HG03095 (cell line): ENCODE data around the gene NBAS.

ENCODE experiments used
- ATAC-seq: cut with Tn5 transposase; IDR thresholded peaks from one replicate; pipeline ENCODE4 v1.9.1; 2021; ENCODE audit warnings: moderate library complexity; ENCODE audit not compliant: unreplicated experiment

The NBAS gene

DNA sequence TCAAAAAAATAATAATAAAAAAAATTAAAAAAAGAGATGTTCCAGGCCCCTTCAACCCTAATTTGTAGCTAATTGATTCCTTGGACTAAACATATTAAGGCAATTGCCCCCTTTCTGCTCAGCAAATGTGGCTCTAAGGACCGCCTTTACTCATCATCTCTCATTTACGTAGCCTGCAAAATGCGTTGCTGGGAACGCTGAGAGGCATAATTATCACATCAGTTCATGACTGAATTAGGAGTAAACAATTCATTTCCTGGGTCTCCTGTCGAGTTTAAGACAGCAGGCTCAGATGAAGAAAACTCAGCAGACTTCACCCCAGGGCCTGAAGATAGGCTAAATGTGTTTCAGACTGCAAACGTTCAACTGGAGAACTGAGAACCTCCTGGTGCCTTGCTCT lies 413.5 kb downstream of the NBAS start:
- no peak for ATAC-seq

GRCh38 chr2:15146960-15147359 lies 414.2 kb downstream of the NBAS start:
- ATAC-seq: no peak

- ATAC-seq: no peak
Measured at GRCh38 chr2:15145919-15146318, 415.2 kb downstream of the NBAS start.

GRCh38 chr2:15145046-15145817 lies 415.9 kb downstream of the NBAS start:
- ATAC-seq: no peak

DNA sequence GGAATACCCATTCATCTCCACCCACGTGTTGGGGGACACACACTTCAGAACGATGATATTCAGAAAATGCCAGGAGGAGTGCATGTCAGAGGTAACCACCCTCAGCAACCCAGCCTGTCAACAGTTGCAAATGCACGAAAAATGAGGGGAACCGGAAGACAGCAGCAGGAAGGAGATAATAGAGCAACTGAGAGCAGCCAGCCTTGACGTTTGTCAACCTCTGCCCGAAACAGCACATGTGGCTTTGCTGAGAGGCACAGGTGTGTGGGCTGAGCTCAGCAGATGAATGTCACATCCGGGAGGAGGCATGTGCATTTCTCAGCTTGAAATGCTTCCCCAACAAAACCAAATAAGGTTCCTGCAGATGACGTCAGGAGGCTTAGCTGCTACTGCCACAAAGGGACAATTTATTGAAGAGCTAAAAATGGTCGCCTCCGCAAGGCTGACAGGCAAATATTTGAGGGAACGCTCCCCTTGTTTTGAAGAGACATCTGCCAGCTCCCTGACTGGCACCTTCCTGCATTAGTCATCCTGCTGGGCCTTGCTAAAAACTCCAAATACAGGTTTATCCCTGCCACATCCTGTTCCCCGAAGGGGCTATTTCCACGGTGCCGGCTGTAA lies 419.0 kb downstream of the NBAS start:
- peak; percentile 100 for ATAC-seq

- ATAC-seq: no peak
Measured at GRCh38 chr2:15141211-15141610, 419.9 kb downstream of the NBAS start.

- no peak for ATAC-seq
Measured at GRCh38 chr2:15136639-15137038, 424.5 kb downstream of the NBAS start.

GRCh38 chr2:15134957-15135356 lies 426.2 kb downstream of the NBAS start:
- ATAC-seq: no peak

- ATAC-seq: no peak
Measured at GRCh38 chr2:15133461-15133860, 427.7 kb downstream of the NBAS start.

DNA sequence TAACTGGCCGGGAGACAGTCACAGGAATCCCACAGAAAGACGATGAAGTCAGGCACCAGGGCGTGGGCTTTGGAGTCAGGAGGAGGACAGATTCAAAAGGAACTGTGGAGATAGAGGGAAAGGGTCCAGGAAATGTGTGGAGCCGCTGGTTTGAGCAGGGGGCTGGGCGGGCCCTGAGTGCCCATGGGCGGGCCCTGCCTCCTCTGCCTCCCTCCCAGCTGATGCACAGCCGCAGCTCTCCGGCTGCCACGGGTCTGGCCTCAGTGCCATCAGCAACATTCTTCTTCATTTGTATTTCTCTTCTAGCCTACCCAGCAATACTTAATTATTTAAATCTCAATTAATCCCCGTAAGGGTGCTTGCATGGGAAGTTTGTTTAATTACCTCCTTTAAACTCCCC lies 432.3 kb downstream of the NBAS start:
- ATAC-seq: no peak

GRCh38 chr2:15127876-15128275 lies 433.3 kb downstream of the NBAS start:
- ATAC-seq: no peak

DNA sequence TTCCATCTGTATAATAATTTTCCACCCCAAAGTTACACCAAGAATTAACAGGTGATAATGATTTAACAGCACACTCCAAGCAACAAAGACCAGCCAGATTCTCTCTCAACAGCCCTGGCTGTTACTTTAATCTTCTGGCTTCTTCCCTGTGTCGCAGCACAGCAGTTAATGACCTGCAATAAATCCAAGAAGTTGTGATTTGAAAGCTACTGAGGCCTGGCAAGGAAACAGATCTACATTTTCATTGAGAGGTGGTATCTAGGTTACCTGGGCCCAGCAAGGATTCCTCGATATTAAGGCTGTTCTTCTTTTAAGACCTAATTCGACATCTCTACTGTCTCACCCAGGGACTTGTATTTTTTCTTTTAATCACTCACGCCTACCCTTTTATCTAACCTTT lies 433.8 kb downstream of the NBAS start:
- no peak for ATAC-seq

DNA sequence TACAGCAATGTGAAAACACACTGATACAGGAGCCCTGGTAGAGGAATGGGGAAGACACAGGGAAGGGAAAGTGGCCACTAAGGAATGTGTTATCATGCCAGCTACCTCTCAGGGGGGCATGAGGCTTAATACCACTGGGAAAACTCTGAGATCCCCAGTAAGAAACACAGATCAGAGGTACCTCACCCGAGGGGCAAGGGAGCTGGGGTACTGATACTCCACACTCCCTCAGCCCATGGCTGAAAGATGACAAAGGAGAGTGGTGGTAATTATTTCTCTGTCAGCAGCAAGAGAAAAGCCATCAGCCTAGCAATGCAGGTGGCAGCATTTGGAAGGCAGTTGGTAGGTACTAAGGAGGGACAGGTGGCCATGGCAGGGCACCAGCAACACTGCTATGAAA lies 434.8 kb downstream of the NBAS start:
- no peak for ATAC-seq

DNA sequence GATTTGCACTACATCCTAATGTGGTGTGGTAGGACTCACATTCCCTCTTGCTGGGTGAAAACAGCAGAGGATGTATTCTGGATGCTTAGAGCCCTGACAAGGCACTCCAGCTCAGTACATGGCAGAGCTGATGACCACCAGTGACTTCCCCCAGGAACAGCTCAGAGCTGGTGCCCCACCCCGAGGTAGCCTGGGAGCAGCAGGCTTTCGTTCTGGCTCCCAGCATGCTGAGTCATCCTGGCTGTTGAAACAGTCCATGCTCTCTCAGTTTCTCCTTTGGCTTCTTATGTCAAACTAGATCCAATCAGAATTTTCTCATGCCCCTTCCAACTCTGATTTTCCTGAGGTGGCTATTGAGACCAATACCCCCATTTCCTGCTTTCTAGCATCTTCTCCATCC lies 438.2 kb downstream of the NBAS start:
- no peak for ATAC-seq

DNA sequence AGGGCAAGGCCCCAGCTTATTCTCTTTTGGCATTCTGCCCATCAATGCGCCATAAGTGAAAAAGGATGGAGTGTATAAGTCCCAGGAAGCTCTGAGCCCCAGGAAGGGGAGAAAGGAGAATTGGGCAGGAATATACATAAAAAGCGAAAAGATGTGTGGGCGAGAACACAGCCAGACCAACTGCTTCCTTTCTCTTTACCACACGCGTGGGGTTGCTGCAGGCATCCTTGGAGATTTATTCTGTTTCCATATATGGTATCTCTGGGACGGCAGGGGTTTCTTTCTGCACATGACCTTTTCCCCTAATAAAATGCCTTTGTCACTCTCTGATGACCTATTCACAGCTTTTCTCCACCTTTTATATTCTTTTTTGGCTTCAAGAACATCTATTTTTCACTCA lies 440.5 kb downstream of the NBAS start:
- ATAC-seq: no peak

- ATAC-seq: no peak
Measured at GRCh38 chr2:15119722-15120175, 441.4 kb downstream of the NBAS start.

DNA sequence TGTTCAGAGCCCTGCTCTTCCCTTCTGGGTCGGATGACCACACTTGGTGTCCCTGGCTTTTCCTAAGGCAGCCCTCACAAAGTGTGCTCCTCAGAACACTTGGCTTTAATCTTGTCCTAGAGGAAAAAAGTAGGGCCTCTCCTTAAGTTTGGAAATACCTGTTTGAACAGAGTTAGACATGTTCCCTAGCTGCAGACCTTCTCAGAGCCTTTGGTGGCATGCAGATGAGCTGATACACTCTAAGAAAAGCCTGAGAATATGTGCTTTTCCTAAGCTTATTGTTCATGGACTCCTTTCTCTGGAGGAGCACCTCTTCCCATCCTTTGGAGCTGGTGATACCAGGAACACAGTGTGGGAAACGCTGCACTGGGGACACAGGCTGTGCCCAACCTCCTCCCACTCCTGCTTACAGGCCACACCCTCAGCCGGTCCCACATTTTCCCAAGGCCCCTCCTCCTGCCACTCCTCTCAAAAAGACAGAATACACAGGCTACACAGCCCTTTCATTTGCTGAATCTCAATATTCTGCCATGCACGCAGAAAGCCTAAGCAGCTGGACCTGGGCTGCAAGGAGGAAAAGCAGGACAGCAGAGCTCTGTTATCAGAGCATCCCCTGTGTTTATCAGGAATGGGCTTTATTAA lies 443.6 kb downstream of the NBAS start:
- no peak for ATAC-seq
